ENCODE results near the gene CHMP1B. TPM values are rescaled to one million over a fixed set of nuclear protein-coding genes. Genes with fewer than 3 reads are reported as not detected.

Gene CHMP1B
- polyA plus RNA-seq, 1 donor from 2014 or later = 106 TPM

DNA sequence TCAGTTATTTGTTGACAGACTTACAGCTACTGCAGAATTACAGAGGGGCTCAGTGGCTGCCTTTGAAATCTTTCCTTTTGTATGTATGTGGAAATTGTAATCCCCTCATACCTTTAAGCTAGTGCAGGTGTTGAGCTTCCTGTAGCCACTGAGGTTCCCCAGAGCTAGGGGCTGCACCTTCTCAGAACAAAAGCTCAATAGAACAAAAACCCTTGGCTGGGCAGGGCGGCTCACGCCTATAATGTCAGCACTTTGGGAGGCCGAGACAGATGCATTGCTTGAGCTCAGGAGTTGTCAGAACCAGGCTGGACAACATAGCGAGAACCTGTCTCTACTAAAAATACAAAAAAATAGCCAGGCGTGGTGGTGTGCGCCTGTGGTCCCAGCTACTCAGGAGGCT lies 41.3 kb upstream of the CHMP1B start:
- Histone ChIP-seq H3K9me2 (ENCODE audit: insufficient read depth, low read length) (no peaks in the 10 kb centered on the region), H3K9ac (ENCODE audit: low read length) (no peak overlapping the region), H3K4me3 (ENCODE audit: low read length) (no peak overlapping the region), H3K36me3 (ENCODE audit: insufficient read depth, low read length) (no peaks in the 10 kb centered on the region), H3F3A (ENCODE audit: insufficient read depth, low read length, poor library complexity, severe bottlenecking) (no peaks in the 10 kb centered on the region), H2AFZ (ENCODE audit: low read depth, low read length) (no peak overlapping the region), H3K27me3 (ENCODE audit: insufficient read depth, low read depth, low read length) (no peaks in the 10 kb centered on the region), H3K9me3 (ENCODE audit: low read length) (no peaks in the 10 kb centered on the region), H3K27ac (ENCODE audit: low read length) (no peak overlapping the region), H3K4me2 (ENCODE audit: low read length) (no peak overlapping the region), H3K79me2 (replicated peaks; ENCODE audit: insufficient read depth, low read length) (no peaks in the 10 kb centered on the region), H4K20me1 (ENCODE audit: insufficient read depth) (no peaks in the 10 kb centered on the region)
- TF ChIP-seq RAD21 (conservative IDR thresholded peaks at IDR 0.05) (no peak), EZH2 (IDR thresholded peaks at IDR 0.05; ENCODE audit: borderline replicate concordance, insufficient read depth, low read length, poor library complexity, severe bottlenecking) (no peak), EP300 (conservative IDR thresholded peaks at IDR 0.05; ENCODE audit: poor library complexity, severe bottlenecking) (no peak), POLR2AphosphoS5 (IDR thresholded peaks at IDR 0.05) (no peak), TAF1 (IDR thresholded peaks at IDR 0.05; ENCODE audit: low read depth) (no peak), MXI1 (conservative IDR thresholded peaks at IDR 0.05; ENCODE audit: poor library complexity, severe bottlenecking) (no peak), REST (IDR thresholded peaks at IDR 0.05; ENCODE audit: borderline replicate concordance) (no peak), SMC3 (conservative IDR thresholded peaks at IDR 0.05; ENCODE audit: poor library complexity) (no peak)
- TF ChIP-seq, protein P1, sequence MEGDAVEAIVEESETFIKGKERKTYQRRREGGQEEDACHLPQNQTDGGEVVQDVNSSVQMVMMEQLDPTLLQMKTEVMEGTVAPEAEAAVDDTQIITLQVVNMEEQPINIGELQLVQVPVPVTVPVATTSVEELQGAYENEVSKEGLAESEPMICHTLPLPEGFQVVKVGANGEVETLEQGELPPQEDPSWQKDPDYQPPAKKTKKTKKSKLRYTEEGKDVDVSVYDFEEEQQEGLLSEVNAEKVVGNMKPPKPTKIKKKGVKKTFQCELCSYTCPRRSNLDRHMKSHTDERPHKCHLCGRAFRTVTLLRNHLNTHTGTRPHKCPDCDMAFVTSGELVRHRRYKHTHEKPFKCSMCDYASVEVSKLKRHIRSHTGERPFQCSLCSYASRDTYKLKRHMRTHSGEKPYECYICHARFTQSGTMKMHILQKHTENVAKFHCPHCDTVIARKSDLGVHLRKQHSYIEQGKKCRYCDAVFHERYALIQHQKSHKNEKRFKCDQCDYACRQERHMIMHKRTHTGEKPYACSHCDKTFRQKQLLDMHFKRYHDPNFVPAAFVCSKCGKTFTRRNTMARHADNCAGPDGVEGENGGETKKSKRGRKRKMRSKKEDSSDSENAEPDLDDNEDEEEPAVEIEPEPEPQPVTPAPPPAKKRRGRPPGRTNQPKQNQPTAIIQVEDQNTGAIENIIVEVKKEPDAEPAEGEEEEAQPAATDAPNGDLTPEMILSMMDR (IDR thresholded peaks at IDR 0.05; ENCODE audit: poor library complexity, severe bottlenecking) = no peak

GRCh38 chr18:11810379-11810778 lies 40.8 kb upstream of the CHMP1B start:
- Histone ChIP-seq H4K20me1 (ENCODE audit: insufficient read depth) (no peaks in the 10 kb centered on the region), H3K36me3 (ENCODE audit: insufficient read depth, low read length) (no peaks in the 10 kb centered on the region), H3K79me2 (replicated peaks; ENCODE audit: insufficient read depth, low read length) (no peaks in the 10 kb centered on the region), H3K27me3 (ENCODE audit: insufficient read depth, low read depth, low read length) (no peaks in the 10 kb centered on the region), H3K27ac (ENCODE audit: low read length) (no peak overlapping the region), H3K4me2 (ENCODE audit: low read length) (no peak overlapping the region), H3K9me3 (ENCODE audit: low read length) (no peaks in the 10 kb centered on the region), H3K9ac (ENCODE audit: low read length) (no peak overlapping the region), H3F3A (ENCODE audit: insufficient read depth, low read length, poor library complexity, severe bottlenecking) (no peaks in the 10 kb centered on the region), H3K4me3 (ENCODE audit: low read length) (no peak overlapping the region), H2AFZ (ENCODE audit: low read depth, low read length) (no peak overlapping the region), H3K9me2 (ENCODE audit: insufficient read depth, low read length) (no peaks in the 10 kb centered on the region)
- TF ChIP-seq RAD21 (conservative IDR thresholded peaks at IDR 0.05) = no peak
- no peak for TF ChIP-seq TAF1 (IDR thresholded peaks at IDR 0.05; ENCODE audit: low read depth)
- TF ChIP-seq POLR2AphosphoS5 (IDR thresholded peaks at IDR 0.05) = no peak
- no peak for TF ChIP-seq SMC3 (conservative IDR thresholded peaks at IDR 0.05; ENCODE audit: poor library complexity)
- TF ChIP-seq EZH2 (IDR thresholded peaks at IDR 0.05; ENCODE audit: borderline replicate concordance, insufficient read depth, low read length, poor library complexity, severe bottlenecking) = no peak
- TF ChIP-seq, protein P1 (IDR thresholded peaks at IDR 0.05; ENCODE audit: poor library complexity, severe bottlenecking) = no peak
- TF ChIP-seq REST (IDR thresholded peaks at IDR 0.05; ENCODE audit: borderline replicate concordance) = no peak
- no peak for TF ChIP-seq EP300 (conservative IDR thresholded peaks at IDR 0.05; ENCODE audit: poor library complexity, severe bottlenecking)
- TF ChIP-seq MXI1 (conservative IDR thresholded peaks at IDR 0.05; ENCODE audit: poor library complexity, severe bottlenecking) = no peak
